Natural killer cell (primary cell): Measurements from ENCODE around the gene ZNF106. TPM values are rescaled to one million over a fixed set of nuclear protein-coding genes. Genes with fewer than 3 reads are reported as not detected.

Experiments used
- ATAC-seq, 3 donors: fragments of 150-1000 bp in 2 of 3; fragments of 200-7000 bp in 1 of 3; cut with Tn5 transposase; 1 replicate in 1 of 3; 2 replicates in 2 of 3; pipeline ENCODE4 v1.10.0; 2021; ENCODE audit warnings: mild to moderate bottlenecking in 2 of 3, moderate library complexity in 2 of 3
- DNase-seq, 2 donors: peaks; one replicate each; pipeline versions ENCODE4 v3.0.0 to v3.0.0-alpha.2; 2013 to 2021; ENCODE audit warnings: mixed read lengths in 1 of 2
- H3K27ac ChIP-seq: one replicate; pipeline ENCODE4 v1.5.1; 2013; ENCODE audit warnings: mild to moderate bottlenecking, low read length
- H3K27me3 ChIP-seq: one replicate; pipeline ENCODE4 v1.6.1; 2013; ENCODE audit warnings: low read length; ENCODE audit not compliant: control insufficient read depth, insufficient read depth
- H3K36me3 ChIP-seq: one replicate; pipeline ENCODE4 v1.6.1; 2013; ENCODE audit warnings: low read length; ENCODE audit not compliant: control insufficient read depth, insufficient read depth
- H3K4me1 ChIP-seq: one replicate; pipeline ENCODE4 v1.6.1; 2013; ENCODE audit warnings: low read length; ENCODE audit not compliant: control insufficient read depth, insufficient read depth
- H3K4me3 ChIP-seq: one replicate; pipeline ENCODE4 v1.5.1; 2013; ENCODE audit warnings: low read length
- H3K9me3 ChIP-seq: one replicate; pipeline ENCODE4 v1.6.1; 2013; ENCODE audit warnings: low read length; ENCODE audit not compliant: control insufficient read depth, insufficient read depth
- H3K27ac Mint-ChIP-seq, 2 donors: one replicate each; pipeline ENCODE4 v1.8.0; 2022; ENCODE audit warnings: mild to moderate bottlenecking in 2 of 2, mixed read lengths in 2 of 2, moderate library complexity in 1 of 2
- H3K27me3 Mint-ChIP-seq, 2 donors: one replicate each; pipeline ENCODE4 v1.8.0; 2022; ENCODE audit warnings: low read depth in 2 of 2, mixed read lengths in 2 of 2
- H3K36me3 Mint-ChIP-seq: one replicate; pipeline ENCODE4 v1.8.0; 2022; ENCODE audit warnings: mixed read lengths
- H3K4me1 Mint-ChIP-seq, 2 donors: one replicate each; pipeline ENCODE4 v1.8.0; 2022; ENCODE audit warnings: mixed read lengths in 2 of 2
- H3K4me3 Mint-ChIP-seq: one replicate; pipeline ENCODE4 v1.8.0; 2022; ENCODE audit warnings: mild to moderate bottlenecking, moderate library complexity, mixed read lengths
- H3K9me3 Mint-ChIP-seq, 2 donors: one replicate each; pipeline ENCODE4 v1.8.0; 2022; ENCODE audit warnings: mixed read lengths in 2 of 2
- WGBS: methylation state at CpG from one replicate; pipeline ENCODE4 v1.1.7; 2013; ENCODE audit warnings: missing lambda C conversion rate; ENCODE audit not compliant: insufficient coverage; 5-methylcytosine and 5-hydroxymethylcytosine counted together
- intact Hi-C: fragments of 100-400 bp; cut with micrococcal nuclease; formaldehyde crosslinking; loops from one replicate; pipeline ENCODE4 v1.14.2; 2022
- total RNA-seq, 4 donors: library from RNA; stranded (reverse); fragments of 120-200 nt in 1 of 4; gene quantifications; one replicate each; pipeline versions ENCODE4 v1.2.3 to v1.2.4, GENCODE V29; 2013 to 2022
- TF ChIP-seq, protein P1 (sequence below): fragments of 200-600 bp; IDR thresholded peaks from one replicate; pipeline ENCODE4 v1.8.0; 2022; ENCODE audit warnings: antibody characterized with exemption

ZNF106 gene
- total RNA-seq, 3 donors from 2014 or later (not counting 1 experiment from before 2014, with no cell fraction given): 39.6 to 53.1 (median 52.2) TPM

DNA sequence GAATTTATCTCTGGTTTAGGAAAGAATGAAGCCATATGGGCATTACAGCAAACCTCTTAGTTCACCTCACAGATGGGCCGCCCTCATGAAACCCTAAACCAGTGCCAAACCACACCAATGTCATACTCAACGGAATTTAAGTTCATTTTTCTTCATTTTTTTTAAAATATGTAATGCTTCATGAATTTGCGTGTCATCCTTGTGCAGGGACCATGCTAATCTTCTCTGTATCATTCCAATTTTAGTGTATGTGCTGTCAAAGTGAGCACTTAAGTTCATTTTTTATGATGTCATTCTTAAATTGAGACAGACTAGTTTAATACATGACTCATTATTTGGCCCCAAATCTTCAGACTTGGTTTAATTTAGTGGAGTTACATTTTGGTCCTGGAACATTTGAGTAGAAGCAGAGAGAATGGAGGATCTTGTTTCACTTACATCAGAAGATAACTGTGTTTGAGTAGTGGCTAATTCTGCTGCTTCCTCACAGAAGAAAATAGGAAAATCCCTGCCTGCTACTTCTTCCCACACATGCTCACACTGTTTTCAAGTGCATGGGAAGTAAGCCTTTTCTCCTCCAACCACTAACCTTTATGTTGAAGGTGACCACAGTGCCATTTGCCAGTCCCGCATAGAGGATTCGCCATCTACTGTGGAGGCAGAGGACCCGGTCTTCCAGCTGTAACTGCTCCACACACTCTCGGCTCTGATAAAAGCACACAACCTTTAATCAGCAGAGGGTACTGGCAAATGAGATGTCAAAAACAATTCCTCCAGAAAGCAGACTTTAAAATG lies 63.3 kb downstream of the ZNF106 start:
- H3K27ac Mint-ChIP-seq: no peak overlapping the region
- intact Hi-C loops: no loop called here
- peaks cover 12% of the 10 kb centered on the region for H3K36me3 Mint-ChIP-seq

GRCh38 chr15:42421376-42421775 lies 69.6 kb downstream of the ZNF106 start:
- Mint-ChIP-seq H3K9me3 (no peaks in the 10 kb centered on the region), H3K27ac (peak overlapping the region in 1 of 2 donors; percentile 1), H3K36me3 (peaks cover 27% of the 10 kb centered on the region), H3K4me3 (no peak overlapping the region), H3K4me1 (no peaks in the 10 kb centered on the region), H3K27me3 (no peaks in the 10 kb centered on the region)
- peaks cover 78% of the 10 kb centered on the region for H3K36me3 ChIP-seq
- H3K4me3 ChIP-seq: no peak overlapping the region
- intact Hi-C loops: no loop called here
- DNase-seq (no peak), ATAC-seq (no peak)
- H3K27ac ChIP-seq: no peak overlapping the region
- TF ChIP-seq, protein P1, sequence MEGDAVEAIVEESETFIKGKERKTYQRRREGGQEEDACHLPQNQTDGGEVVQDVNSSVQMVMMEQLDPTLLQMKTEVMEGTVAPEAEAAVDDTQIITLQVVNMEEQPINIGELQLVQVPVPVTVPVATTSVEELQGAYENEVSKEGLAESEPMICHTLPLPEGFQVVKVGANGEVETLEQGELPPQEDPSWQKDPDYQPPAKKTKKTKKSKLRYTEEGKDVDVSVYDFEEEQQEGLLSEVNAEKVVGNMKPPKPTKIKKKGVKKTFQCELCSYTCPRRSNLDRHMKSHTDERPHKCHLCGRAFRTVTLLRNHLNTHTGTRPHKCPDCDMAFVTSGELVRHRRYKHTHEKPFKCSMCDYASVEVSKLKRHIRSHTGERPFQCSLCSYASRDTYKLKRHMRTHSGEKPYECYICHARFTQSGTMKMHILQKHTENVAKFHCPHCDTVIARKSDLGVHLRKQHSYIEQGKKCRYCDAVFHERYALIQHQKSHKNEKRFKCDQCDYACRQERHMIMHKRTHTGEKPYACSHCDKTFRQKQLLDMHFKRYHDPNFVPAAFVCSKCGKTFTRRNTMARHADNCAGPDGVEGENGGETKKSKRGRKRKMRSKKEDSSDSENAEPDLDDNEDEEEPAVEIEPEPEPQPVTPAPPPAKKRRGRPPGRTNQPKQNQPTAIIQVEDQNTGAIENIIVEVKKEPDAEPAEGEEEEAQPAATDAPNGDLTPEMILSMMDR: no peak
- no peaks in the 10 kb centered on the region for H3K4me1 ChIP-seq
- WGBS: 98% methylated on average over 2 of the region's 2 CpGs
- no peaks in the 10 kb centered on the region for H3K27me3 ChIP-seq
- H3K9me3 ChIP-seq: no peaks in the 10 kb centered on the region

More for the DNA sequence above, 63.3 kb downstream of the ZNF106 start:
- H3K4me3 Mint-ChIP-seq: no peak overlapping the region
- no peaks in the 10 kb centered on the region for H3K4me1 Mint-ChIP-seq
- no peak for DNase-seq
- no peak overlapping the region for H3K27ac ChIP-seq
- no peaks in the 10 kb centered on the region for H3K27me3 ChIP-seq
- H3K4me3 ChIP-seq: no peak overlapping the region
- no peaks in the 10 kb centered on the region for H3K9me3 Mint-ChIP-seq
- 92% methylated on average over 7 of the region's 7 CpGs for WGBS
- H3K9me3 ChIP-seq: no peaks in the 10 kb centered on the region
- TF ChIP-seq, protein P1: no peak
- ATAC-seq: no peak
- H3K4me1 ChIP-seq: no peaks in the 10 kb centered on the region
- H3K27me3 Mint-ChIP-seq: no peaks in the 10 kb centered on the region
- peaks cover 71% of the 10 kb centered on the region for H3K36me3 ChIP-seq

DNA sequence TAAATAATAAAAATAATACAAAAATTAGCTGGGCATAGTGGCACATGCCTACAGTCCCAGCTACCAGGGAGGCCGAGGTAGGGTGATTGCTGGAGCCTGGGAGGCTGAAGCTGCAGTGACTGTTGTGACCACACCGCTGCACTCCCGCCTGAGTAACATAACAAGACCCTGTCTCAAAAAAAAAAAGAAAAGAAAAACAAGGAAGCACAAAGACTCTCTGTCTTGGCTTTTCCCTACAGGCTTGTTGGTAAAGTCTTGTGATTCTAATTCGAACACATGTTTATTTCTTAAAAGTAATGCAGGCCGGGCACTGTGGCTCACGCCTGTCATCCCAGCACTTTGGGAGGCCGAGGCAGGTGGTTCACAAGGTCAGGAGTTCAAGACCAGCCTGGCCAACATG lies 71.6 kb downstream of the ZNF106 start:
- H3K36me3 ChIP-seq: peaks cover 71% of the 10 kb centered on the region
- Mint-ChIP-seq H3K27me3 (no peaks in the 10 kb centered on the region), H3K4me3 (no peak overlapping the region), H3K4me1 (no peaks in the 10 kb centered on the region), H3K27ac (no peak overlapping the region), H3K36me3 (peaks cover 26% of the 10 kb centered on the region), H3K9me3 (no peaks in the 10 kb centered on the region)
- intact Hi-C loops: no loop called here
- H3K27me3 ChIP-seq: no peaks in the 10 kb centered on the region
- no peak for ATAC-seq
- DNase-seq: no peak
- H3K27ac ChIP-seq: no peak overlapping the region
- TF ChIP-seq, protein P1: no peak
- H3K9me3 ChIP-seq: no peaks in the 10 kb centered on the region
- 98% methylated on average over 7 of the region's 7 CpGs for WGBS
- H3K4me1 ChIP-seq: no peaks in the 10 kb centered on the region
- no peak overlapping the region for H3K4me3 ChIP-seq

DNA sequence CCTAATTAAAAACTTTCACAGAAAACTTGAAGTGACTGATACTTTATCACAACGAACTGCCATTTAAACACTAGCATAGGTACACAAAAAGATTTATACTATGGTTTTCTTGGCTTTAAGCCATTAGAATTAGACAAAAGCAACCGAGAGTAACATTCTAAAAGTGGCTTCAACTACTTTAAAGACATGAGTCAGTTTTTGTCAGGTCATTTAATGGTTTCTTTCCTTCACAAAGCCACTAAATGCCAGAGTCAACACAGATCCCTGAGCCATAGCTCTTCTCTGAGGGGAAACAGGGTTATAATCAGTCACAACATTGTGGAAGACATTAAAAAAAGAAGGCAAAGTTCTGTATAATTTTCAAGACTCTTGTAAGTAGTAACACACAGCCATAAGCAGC lies 77.0 kb downstream of the ZNF106 start:
- H3K27me3 ChIP-seq: no peaks in the 10 kb centered on the region
- DNase-seq (no peak), ATAC-seq (no peak)
- no peaks in the 10 kb centered on the region for H3K9me3 ChIP-seq
- H3K36me3 ChIP-seq: peaks cover 43% of the 10 kb centered on the region
- no peak overlapping the region for H3K27ac Mint-ChIP-seq
- no peak overlapping the region for H3K4me3 Mint-ChIP-seq
- H3K4me1 Mint-ChIP-seq: no peaks in the 10 kb centered on the region
- H3K27ac ChIP-seq: no peak overlapping the region
- TF ChIP-seq, protein P1: no peak
- no peaks in the 10 kb centered on the region for H3K27me3 Mint-ChIP-seq
- H3K36me3 Mint-ChIP-seq: peaks cover 12% of the 10 kb centered on the region
- no peaks in the 10 kb centered on the region for H3K9me3 Mint-ChIP-seq
- intact Hi-C loops: no loop called here
- no peak overlapping the region for H3K4me3 ChIP-seq
- no peaks in the 10 kb centered on the region for H3K4me1 ChIP-seq
- WGBS: 92% methylated on average over 1 of the region's 2 CpGs
